Fibroblast of mammary gland (primary cell): ENCODE data around the gene FAM161B.
"Not testable (repeated sequence)": the region's sequence is repeated elsewhere in the genome, so short reads cannot be mapped to it uniquely, and the experiment has no call there.

Experiments used
- DNase-seq: peaks from one replicate; pipeline ENCODE4 v3.0.0-alpha.2; 2010; ENCODE audit warnings: low read depth
- H3K4me3 ChIP-seq: 2 replicates; pipeline ENCODE4 v1.5.1; 2011; ENCODE audit warnings: low read depth, mild to moderate bottlenecking, low read length, moderate library complexity; ENCODE audit not compliant: control insufficient read depth
- TF ChIP-seq, protein P1 (sequence below): conservative IDR thresholded peaks from 2 replicates; pipeline ENCODE4 v1.5.1; 2011; ENCODE audit warnings: low read depth, low read length, inconsistent platforms; ENCODE audit not compliant: control insufficient read depth, insufficient read depth

Gene FAM161B

DNA sequence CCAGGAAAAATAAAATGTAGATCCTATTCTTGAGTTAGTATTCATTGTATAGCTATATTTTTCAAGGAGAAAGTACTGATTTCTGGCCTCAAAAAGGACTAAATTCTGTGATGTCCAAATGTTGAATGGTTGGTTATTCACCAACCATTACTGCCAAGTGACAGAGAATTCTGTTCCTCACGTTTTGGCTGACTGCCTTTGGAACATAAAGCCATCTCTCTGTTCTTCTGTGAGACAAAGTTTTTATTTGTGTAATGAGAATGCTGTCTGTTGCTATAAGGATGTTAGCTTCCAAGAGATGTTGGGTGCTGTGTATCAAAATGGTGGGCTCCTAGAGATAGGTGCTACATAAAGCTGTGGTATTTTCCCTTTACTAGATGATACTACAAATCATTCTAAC lies 54.0 kb downstream of the FAM161B start:
- H3K4me3 ChIP-seq, result no peak overlapping the region
- no peak for DNase-seq
- TF ChIP-seq, protein P1, sequence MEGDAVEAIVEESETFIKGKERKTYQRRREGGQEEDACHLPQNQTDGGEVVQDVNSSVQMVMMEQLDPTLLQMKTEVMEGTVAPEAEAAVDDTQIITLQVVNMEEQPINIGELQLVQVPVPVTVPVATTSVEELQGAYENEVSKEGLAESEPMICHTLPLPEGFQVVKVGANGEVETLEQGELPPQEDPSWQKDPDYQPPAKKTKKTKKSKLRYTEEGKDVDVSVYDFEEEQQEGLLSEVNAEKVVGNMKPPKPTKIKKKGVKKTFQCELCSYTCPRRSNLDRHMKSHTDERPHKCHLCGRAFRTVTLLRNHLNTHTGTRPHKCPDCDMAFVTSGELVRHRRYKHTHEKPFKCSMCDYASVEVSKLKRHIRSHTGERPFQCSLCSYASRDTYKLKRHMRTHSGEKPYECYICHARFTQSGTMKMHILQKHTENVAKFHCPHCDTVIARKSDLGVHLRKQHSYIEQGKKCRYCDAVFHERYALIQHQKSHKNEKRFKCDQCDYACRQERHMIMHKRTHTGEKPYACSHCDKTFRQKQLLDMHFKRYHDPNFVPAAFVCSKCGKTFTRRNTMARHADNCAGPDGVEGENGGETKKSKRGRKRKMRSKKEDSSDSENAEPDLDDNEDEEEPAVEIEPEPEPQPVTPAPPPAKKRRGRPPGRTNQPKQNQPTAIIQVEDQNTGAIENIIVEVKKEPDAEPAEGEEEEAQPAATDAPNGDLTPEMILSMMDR, result no peak

DNA sequence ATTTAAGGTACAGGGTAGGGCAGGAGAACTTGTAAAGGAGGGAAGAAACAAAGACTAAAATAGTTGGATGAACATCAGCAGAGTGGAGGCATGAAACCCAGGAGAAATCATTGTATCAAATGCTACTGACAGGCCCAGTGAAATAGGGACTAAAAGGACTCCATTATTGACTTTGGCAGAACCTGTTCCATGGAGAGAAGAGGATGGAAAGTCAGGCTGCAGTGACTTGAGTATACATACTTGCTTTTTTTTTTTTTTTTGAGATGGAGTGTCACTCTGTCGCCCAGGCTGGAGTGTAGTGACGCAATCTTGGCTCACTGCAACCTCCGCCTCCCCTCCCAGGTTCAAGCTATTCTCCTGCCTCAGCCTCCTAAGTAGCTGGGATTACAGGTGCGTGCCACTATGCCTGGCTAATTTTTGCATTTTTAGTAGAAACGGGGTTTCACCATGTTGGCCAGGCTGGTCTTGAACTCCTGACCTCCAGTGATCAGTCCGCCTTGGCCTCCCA lies 55.7 kb downstream of the FAM161B start:
- not testable (repeated sequence) for H3K4me3 ChIP-seq, DNase-seq

DNA sequence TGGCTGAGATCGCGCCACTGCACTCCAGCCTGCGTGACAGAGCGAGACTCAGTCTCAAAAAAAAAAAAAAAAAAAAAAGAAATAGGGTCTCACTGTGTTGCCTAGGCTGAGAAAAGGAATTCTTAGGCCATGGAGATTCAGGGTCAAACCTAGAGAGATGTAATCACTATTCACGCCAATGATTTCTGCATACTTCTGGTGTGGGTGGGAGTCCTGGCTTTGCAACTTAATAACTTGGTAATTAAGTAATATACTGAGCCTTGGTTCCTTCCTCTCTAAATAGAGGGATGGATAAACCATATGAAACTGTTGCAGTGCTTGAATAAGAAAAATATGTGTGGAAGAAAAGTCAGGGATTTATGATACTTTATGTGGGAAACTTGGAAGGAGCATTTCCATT lies 60.5 kb downstream of the FAM161B start:
- peak; percentile 44 for DNase-seq
- H3K4me3 ChIP-seq, result no peak overlapping the region
- TF ChIP-seq, protein P1, result no peak

DNA sequence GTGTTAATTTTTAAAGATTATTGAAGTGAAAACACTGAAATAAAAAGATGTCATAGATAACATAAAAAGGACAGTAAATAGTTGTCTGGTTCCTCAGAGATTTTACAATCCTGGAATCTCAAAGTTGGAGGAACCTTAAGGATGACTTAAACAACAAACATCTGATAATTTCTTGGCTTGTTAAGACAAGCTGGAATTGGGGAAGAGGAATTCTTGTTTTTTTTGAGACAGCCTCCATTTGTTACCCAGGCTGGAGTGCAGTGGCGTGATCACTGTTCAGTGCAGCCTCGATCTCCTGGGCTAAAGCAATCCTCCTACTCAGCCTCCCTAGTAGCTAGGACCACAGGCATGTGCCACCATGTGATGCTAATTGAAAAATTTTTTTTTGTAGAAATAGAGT lies 60.9 kb downstream of the FAM161B start:
- TF ChIP-seq, protein P1, result no peak
- peak; percentile 39 for DNase-seq
- no peak overlapping the region for H3K4me3 ChIP-seq

DNA sequence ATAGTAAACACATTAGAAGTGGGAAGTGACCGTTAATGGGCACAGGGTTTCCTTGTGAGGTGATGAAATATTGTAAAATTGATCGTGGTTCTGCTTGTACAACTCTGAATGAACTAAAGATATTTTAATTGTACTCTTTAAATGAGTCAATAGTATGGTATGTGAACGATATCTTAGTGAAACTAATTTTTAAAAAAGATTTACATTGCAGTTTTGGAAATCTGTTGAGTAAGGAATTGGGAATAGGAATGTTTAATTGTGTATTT lies 61.5 kb downstream of the FAM161B start:
- TF ChIP-seq, protein P1, result no peak

DNA sequence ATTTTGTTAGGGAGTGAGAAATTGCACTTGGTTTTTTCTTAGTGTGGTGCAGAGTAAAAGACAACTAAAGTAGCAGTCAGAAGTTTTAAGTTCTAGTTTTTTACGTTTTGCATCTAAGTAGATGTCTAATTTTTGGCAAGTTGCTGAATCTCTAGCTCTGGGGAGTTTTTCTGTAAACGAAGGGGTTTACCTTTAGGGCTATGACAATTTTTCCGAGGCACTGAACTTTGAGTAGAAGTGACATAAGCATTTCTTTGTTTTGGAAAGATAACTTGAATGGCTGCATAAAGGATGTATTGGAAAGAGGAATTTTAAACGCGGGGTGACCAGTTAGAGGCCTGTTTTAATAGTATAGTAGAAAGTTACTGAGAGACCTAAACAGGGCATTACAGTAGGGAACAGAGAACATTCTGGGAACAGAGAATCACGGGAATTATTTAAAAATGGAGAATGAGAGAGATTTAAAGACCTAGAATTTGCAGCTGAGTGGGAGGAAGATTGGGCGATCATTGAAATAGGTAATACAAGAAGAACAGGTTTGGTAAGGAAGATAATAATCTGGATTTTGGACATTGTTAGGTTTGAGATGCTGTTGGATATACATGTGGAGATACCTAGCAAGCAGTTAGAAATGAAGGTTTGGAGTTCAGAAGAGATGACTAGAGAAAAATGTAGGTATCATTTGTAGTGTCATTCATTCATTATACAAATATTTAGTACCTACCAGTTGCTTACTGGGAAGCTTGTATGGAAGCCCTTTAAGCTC lies 62.0 kb downstream of the FAM161B start:
- DNase-seq, result no peak
- peak overlapping the region; percentile 91 for H3K4me3 ChIP-seq
- TF ChIP-seq, protein P1, result no peak

More for the DNA sequence above, 61.5 kb downstream of the FAM161B start:
- H3K4me3 ChIP-seq, result peak overlapping the region; percentile 91
- peak; percentile 43 for DNase-seq

DNA sequence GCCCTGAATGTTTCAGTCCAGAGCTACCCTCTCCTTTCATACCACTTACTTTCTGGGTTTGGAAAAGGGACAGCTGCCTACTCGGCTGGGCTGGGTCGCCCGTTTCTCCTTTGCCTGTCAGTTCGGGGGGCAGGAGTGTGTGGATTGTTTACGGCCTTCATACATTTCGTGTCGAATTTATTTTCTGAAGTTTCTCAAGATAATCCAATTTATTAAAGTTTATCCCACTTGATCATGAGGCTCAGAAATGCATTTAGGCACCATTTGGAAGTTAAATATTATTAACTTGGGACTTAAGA lies 62.6 kb downstream of the FAM161B start:
- TF ChIP-seq, protein P1, result no peak
- H3K4me3 ChIP-seq, result peak overlapping the region; percentile 91
- DNase-seq, result no peak
